NB4 (cell line): Measurements from ENCODE around the gene NFYA.

Experiments used
- POLR2A ChIP-seq: IDR thresholded peaks from 2 replicates; pipeline ENCODE4 v1.6.1; 2011; ENCODE audit warnings: mild to moderate bottlenecking; ENCODE audit not compliant: insufficient read length; ENCODE audit errors: extremely low read depth
- TF ChIP-seq, protein P1 (sequence below): IDR thresholded peaks from one replicate; pipeline ENCODE4 v1.5.1; 2012; ENCODE audit warnings: low read depth, low read length

DNA sequence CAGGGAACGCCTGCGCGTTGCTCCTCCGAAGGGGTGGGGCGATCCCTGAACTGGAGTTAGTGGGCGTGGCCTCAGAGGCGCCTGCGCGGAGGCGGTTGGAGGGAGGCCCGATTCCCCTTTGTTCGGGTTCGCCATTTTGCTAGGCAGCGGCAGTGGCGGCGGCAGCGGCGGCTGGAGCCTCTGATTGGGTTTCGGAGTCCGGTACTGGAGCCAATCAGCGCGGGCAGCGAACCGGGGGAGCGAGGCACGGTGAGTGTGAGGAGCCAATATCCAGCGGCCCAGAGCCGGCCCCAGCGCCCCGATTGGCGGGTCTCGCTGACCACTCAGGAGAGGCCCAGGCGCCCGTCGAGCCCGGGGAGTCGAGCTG is at the start of gene NFYA:
- TF ChIP-seq, protein P1, sequence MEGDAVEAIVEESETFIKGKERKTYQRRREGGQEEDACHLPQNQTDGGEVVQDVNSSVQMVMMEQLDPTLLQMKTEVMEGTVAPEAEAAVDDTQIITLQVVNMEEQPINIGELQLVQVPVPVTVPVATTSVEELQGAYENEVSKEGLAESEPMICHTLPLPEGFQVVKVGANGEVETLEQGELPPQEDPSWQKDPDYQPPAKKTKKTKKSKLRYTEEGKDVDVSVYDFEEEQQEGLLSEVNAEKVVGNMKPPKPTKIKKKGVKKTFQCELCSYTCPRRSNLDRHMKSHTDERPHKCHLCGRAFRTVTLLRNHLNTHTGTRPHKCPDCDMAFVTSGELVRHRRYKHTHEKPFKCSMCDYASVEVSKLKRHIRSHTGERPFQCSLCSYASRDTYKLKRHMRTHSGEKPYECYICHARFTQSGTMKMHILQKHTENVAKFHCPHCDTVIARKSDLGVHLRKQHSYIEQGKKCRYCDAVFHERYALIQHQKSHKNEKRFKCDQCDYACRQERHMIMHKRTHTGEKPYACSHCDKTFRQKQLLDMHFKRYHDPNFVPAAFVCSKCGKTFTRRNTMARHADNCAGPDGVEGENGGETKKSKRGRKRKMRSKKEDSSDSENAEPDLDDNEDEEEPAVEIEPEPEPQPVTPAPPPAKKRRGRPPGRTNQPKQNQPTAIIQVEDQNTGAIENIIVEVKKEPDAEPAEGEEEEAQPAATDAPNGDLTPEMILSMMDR, result no peak
- no peak for TF ChIP-seq POLR2A
